ENCODE results near the gene CD2BP2.
A peak's percentile ranks its signal among the peaks of the same experiment; 100 is the strongest.
"Not testable (repeated sequence)": the region's sequence is repeated elsewhere in the genome, so short reads cannot be mapped to it uniquely, and the experiment has no call there.

CD2BP2 gene

GRCh38 chr16:30355144-30355953 is at the start of gene CD2BP2:
CD2BP2 (minus strand) TSS chr16:30355308; CDS start chr16:30354681, 627 bp downstream.
- DNase-seq (ENCODE audit: low read depth in 1 of 2, low spot score in 1 of 2): peak; percentile 76

GRCh38 chr16:30401768-30402425 is 46.8 kb upstream of the CD2BP2 start:
- DNase-seq (ENCODE audit: low read depth in 1 of 2, low spot score in 1 of 2): no peak

- no peak for DNase-seq (ENCODE audit: low read depth in 1 of 2, low spot score in 1 of 2)
Measured at GRCh38 chr16:30399435-30400186, 44.5 kb upstream of the CD2BP2 start.

- DNase-seq (ENCODE audit: low read depth in 1 of 2, low spot score in 1 of 2): no peak
Measured at GRCh38 chr16:30398661-30399434, 43.7 kb upstream of the CD2BP2 start.

- no peak for DNase-seq (ENCODE audit: low read depth in 1 of 2, low spot score in 1 of 2)
Measured at GRCh38 chr16:30397776-30398660, 42.9 kb upstream of the CD2BP2 start.

- no peak for DNase-seq (ENCODE audit: low read depth in 1 of 2, low spot score in 1 of 2)
Measured at GRCh38 chr16:30397056-30397455, 41.9 kb upstream of the CD2BP2 start.

- not testable (repeated sequence) for DNase-seq (ENCODE audit: low read depth in 1 of 2, low spot score in 1 of 2)
Measured at GRCh38 chr16:30396627-30397026, 41.5 kb upstream of the CD2BP2 start.

GRCh38 chr16:30395992-30396585 is 41.0 kb upstream of the CD2BP2 start:
- no peak for DNase-seq (ENCODE audit: low read depth in 1 of 2, low spot score in 1 of 2)

- DNase-seq (ENCODE audit: low read depth in 1 of 2, low spot score in 1 of 2): peak in 1 of 2 donors; percentile 58
Measured at GRCh38 chr16:30395155-30395991, 40.3 kb upstream of the CD2BP2 start, which contains the start of gene ZNF48. ZNF48 (plus strand) TSS chr16:30395420; CDS start chr16:30395795, 375 bp downstream.

GRCh38 chr16:30394592-30395154 is 39.6 kb upstream of the CD2BP2 start:
- DNase-seq (ENCODE audit: low read depth in 1 of 2, low spot score in 1 of 2): no peak

- DNase-seq (ENCODE audit: low read depth in 1 of 2, low spot score in 1 of 2): no peak
Measured at GRCh38 chr16:30383521-30383920, 28.4 kb upstream of the CD2BP2 start.

GRCh38 chr16:30382111-30382881 is 27.2 kb upstream of the CD2BP2 start, which contains the start of gene SEPTIN1:
SEPTIN1 (minus strand) TSS chr16:30382561; CDS start chr16:30382542, 19 bp downstream.
- peak; percentile 55 for DNase-seq (ENCODE audit: low read depth in 1 of 2, low spot score in 1 of 2)

GRCh38 chr16:30381291-30382041 is 26.4 kb upstream of the CD2BP2 start:
- DNase-seq (ENCODE audit: low read depth in 1 of 2, low spot score in 1 of 2): no peak

GRCh38 chr16:30380803-30381208 is 25.7 kb upstream of the CD2BP2 start:
- DNase-seq (ENCODE audit: low read depth in 1 of 2, low spot score in 1 of 2): no peak

GRCh38 chr16:30380072-30380802 is 25.1 kb upstream of the CD2BP2 start:
- DNase-seq (ENCODE audit: low read depth in 1 of 2, low spot score in 1 of 2): no peak

Data from stimulated activated CD4-positive, alpha-beta T cell treated with anti-CD3 and anti-CD28 coated beads, Interleukin-15, amount 100 ng/mL, for 1 hour (primary cell).